ENCODE data around the gene PARD6G.
A peak's percentile ranks its signal among the peaks of the same experiment; 100 is the strongest.

Gene PARD6G

GRCh38 chr18:80213182-80213581 is 34.1 kb downstream of the PARD6G start:
- no peak for DNase-seq (ENCODE audit: low read depth in 2 of 2)

- no peak for DNase-seq (ENCODE audit: low read depth in 2 of 2)
These were observed 36.8 kb downstream of the PARD6G start for GRCh38 chr18:80210312-80211083.

- DNase-seq (ENCODE audit: low read depth in 2 of 2): no peak
These were observed 38.7 kb downstream of the PARD6G start for GRCh38 chr18:80208620-80209019.

GRCh38 chr18:80205294-80205693 is 42.0 kb downstream of the PARD6G start:
- no peak for DNase-seq (ENCODE audit: low read depth in 2 of 2)

- no peak for DNase-seq (ENCODE audit: low read depth in 2 of 2)
These were observed 43.2 kb downstream of the PARD6G start for GRCh38 chr18:80204142-80204541.

GRCh38 chr18:80203249-80203648 is 44.1 kb downstream of the PARD6G start:
- DNase-seq (ENCODE audit: low read depth in 2 of 2): no peak

- peak; percentile 10 to 18 for DNase-seq (ENCODE audit: low read depth in 2 of 2)
These were observed 44.9 kb downstream of the PARD6G start for GRCh38 chr18:80202264-80202998.

- DNase-seq (ENCODE audit: low read depth in 2 of 2): no peak
These were observed 45.6 kb downstream of the PARD6G start for GRCh38 chr18:80201739-80202138.

GRCh38 chr18:80200932-80201672 is 46.2 kb downstream of the PARD6G start:
- no peak for DNase-seq (ENCODE audit: low read depth in 2 of 2)

- DNase-seq (ENCODE audit: low read depth in 2 of 2): no peak
These were observed 47.0 kb downstream of the PARD6G start for GRCh38 chr18:80200171-80200931.

GRCh38 chr18:80198994-80199748 is 48.1 kb downstream of the PARD6G start:
- no peak for DNase-seq (ENCODE audit: low read depth in 2 of 2)

GRCh38 chr18:80198391-80198790 is 48.9 kb downstream of the PARD6G start:
- no peak for DNase-seq (ENCODE audit: low read depth in 2 of 2)

GRCh38 chr18:80197528-80197927 is 49.8 kb downstream of the PARD6G start:
- DNase-seq (ENCODE audit: low read depth in 2 of 2): no peak

GRCh38 chr18:80196528-80197320 is 50.6 kb downstream of the PARD6G start:
- DNase-seq (ENCODE audit: low read depth in 2 of 2): no peak

- DNase-seq (ENCODE audit: low read depth in 2 of 2): no peak
These were observed 52.3 kb downstream of the PARD6G start for GRCh38 chr18:80194874-80195570.

- no peak for DNase-seq (ENCODE audit: low read depth in 2 of 2)
These were observed 53.6 kb downstream of the PARD6G start for GRCh38 chr18:80193701-80194100.

- DNase-seq (ENCODE audit: low read depth in 2 of 2): no peak
These were observed 54.5 kb downstream of the PARD6G start for GRCh38 chr18:80192653-80193385.

- DNase-seq (ENCODE audit: low read depth in 2 of 2): no peak
These were observed 55.2 kb downstream of the PARD6G start for GRCh38 chr18:80191907-80192652.
